ENCODE data around the gene LRMDA. TPM values are rescaled to one million over a fixed set of nuclear protein-coding genes. Genes with fewer than 3 reads are reported as not detected.

LRMDA gene
- polyA plus RNA-seq, 2 of the 4 experiments (the other 2 are of a cell fraction): 4.6 to 5.2 TPM

DNA sequence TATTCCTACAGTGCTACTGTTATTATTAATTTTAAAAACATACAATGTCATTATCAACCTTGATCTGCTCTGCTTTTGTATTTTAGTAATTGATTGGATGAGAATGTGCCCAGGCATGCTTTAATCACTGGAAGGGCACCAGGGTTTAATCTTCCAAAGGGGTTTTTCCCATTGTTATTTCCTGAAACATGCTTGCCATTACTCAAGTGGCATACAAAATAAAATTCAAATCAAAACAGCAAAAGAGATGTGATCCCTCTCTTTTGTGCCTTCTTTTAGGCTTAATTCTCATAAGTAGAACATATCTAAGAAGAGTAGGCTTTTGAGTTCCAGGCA lies 963.3 kb downstream of the LRMDA start:
- TF ChIP-seq CBX8 (IDR thresholded peaks at IDR 0.05): no peak
- no peak for TF ChIP-seq NFE2L2 (conservative IDR thresholded peaks at IDR 0.05; ENCODE audit: low read length)
- no peak for TF ChIP-seq JUN (IDR thresholded peaks at IDR 0.05)
- no peak for TF ChIP-seq ESRRA (IDR thresholded peaks at IDR 0.05; ENCODE audit: borderline replicate concordance, low read length)
- TF ChIP-seq, protein P1, sequence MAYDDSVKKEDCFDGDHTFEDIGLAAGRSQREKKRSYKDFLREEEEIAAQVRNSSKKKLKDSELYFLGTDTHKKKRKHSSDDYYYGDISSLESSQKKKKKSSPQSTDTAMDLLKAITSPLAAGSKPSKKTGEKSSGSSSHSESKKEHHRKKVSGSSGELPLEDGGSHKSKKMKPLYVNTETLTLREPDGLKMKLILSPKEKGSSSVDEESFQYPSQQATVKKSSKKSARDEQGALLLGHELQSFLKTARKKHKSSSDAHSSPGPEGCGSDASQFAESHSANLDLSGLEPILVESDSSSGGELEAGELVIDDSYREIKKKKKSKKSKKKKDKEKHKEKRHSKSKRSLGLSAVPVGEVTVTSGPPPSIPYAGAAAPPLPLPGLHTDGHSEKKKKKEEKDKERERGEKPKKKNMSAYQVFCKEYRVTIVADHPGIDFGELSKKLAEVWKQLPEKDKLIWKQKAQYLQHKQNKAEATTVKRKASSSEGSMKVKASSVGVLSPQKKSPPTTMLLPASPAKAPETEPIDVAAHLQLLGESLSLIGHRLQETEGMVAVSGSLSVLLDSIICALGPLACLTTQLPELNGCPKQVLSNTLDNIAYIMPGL (CRISPR knock-in tag; IDR thresholded peaks at IDR 0.05; ENCODE audit: borderline replicate concordance): no peak
- TF ChIP-seq HOXB5 (CRISPR knock-in tag; IDR thresholded peaks at IDR 0.05): no peak
- TF ChIP-seq ZC3H11A (IDR thresholded peaks at IDR 0.05): no peak
- TF ChIP-seq RAD21 (conservative IDR thresholded peaks at IDR 0.05 in 1 of 2, IDR thresholded peaks at IDR 0.05 in 1 of 2): no peak
- TF ChIP-seq CHD4 (IDR thresholded peaks at IDR 0.05; ENCODE audit: borderline replicate concordance): no peak
- TF ChIP-seq CHD2 (IDR thresholded peaks at IDR 0.05; ENCODE audit: low read length, partially characterized antibody): no peak
- no peak for TF ChIP-seq NPAS2 (CRISPR knock-in tag; IDR thresholded peaks at IDR 0.05; ENCODE audit: borderline replicate concordance)
- no peak for TF ChIP-seq TFCP2L1 (CRISPR knock-in tag; IDR thresholded peaks at IDR 0.05)
- TF ChIP-seq EP300 (IDR thresholded peaks at IDR 0.05): no peak
- no peak for TF ChIP-seq RFX5 (IDR thresholded peaks at IDR 0.05)
- TF ChIP-seq REST (IDR thresholded peaks at IDR 0.05): no peak
- TF ChIP-seq, protein P2, sequence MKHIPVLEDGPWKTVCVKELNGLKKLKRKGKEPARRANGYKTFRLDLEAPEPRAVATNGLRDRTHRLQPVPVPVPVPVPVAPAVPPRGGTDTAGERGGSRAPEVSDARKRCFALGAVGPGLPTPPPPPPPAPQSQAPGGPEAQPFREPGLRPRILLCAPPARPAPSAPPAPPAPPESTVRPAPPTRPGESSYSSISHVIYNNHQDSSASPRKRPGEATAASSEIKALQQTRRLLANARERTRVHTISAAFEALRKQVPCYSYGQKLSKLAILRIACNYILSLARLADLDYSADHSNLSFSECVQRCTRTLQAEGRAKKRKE (CRISPR knock-in tag; IDR thresholded peaks at IDR 0.05; ENCODE audit: low read depth): no peak
- TF ChIP-seq, protein P3, sequence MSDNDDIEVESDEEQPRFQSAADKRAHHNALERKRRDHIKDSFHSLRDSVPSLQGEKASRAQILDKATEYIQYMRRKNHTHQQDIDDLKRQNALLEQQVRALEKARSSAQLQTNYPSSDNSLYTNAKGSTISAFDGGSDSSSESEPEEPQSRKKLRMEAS (IDR thresholded peaks at IDR 0.05): no peak
- TF ChIP-seq FOSB (CRISPR knock-in tag; IDR thresholded peaks at IDR 0.05): no peak
- ATAC-seq (no peak), DNase-seq (ENCODE audit: low read depth in 1 of 2, low spot score in 1 of 2) (no peak)

GRCh38 chr10:76395251-76395650 lies 963.8 kb downstream of the LRMDA start:
- FAIRE-seq: no peak
- TF ChIP-seq, protein P4, sequence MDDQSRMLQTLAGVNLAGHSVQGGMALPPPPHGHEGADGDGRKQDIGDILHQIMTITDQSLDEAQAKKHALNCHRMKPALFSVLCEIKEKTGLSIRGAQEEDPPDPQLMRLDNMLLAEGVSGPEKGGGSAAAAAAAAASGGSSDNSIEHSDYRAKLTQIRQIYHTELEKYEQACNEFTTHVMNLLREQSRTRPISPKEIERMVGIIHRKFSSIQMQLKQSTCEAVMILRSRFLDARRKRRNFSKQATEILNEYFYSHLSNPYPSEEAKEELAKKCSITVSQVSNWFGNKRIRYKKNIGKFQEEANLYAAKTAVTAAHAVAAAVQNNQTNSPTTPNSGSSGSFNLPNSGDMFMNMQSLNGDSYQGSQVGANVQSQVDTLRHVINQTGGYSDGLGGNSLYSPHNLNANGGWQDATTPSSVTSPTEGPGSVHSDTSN (IDR thresholded peaks at IDR 0.05): no peak
- TF ChIP-seq ESRRA (IDR thresholded peaks at IDR 0.05; ENCODE audit: borderline replicate concordance, low read length) (no peak), HEYL (CRISPR knock-in tag; IDR thresholded peaks at IDR 0.05) (no peak), MYC (IDR thresholded peaks at IDR 0.05; ENCODE audit: borderline replicate concordance, low read length) (no peak), REST (IDR thresholded peaks at IDR 0.05) (no peak), MAZ (IDR thresholded peaks at IDR 0.05; ENCODE audit: borderline replicate concordance, low read depth, low read length) (no peak), EHMT2 (IDR thresholded peaks at IDR 0.05; ENCODE audit: low read depth) (no peak), NR3C1 (IDR thresholded peaks at IDR 0.05) (no peak), KDM1A (IDR thresholded peaks at IDR 0.05; ENCODE audit: low read depth) (no peak), PHF8 (IDR thresholded peaks at IDR 0.05; ENCODE audit: borderline replicate concordance, low read depth) (no peak)
- TF ChIP-seq, protein P3 (IDR thresholded peaks at IDR 0.05): no peak

More for the DNA sequence above, 963.3 kb downstream of the LRMDA start:
- Histone ChIP-seq H3K4me2 (no peak overlapping the region), H3K27ac (no peak overlapping the region), H3K4me1 (no peaks in the 10 kb centered on the region), H3K9me3 (no peaks in the 10 kb centered on the region), H3K4me3 (no peak overlapping the region)
- FAIRE-seq: no peak
- CTCF ChIA-PET: no interaction called here
- POLR2A ChIA-PET: no interaction called here

More at GRCh38 chr10:76395251-76395650, 963.8 kb downstream of the LRMDA start:
- H3K27ac ChIP-seq: no peak overlapping the region
- no peak for DNase-seq (ENCODE audit: low read depth in 1 of 2, low spot score in 1 of 2)
- POLR2A ChIA-PET: no interaction called here
- H3K4me3 ChIP-seq: no peak overlapping the region
- CTCF ChIA-PET: no interaction called here
- no peaks in the 10 kb centered on the region for H3K9me3 ChIP-seq
- 5% methylated on average over 1 of the region's 1 CpG for WGBS (ENCODE audit: missing lambda C conversion rate)
- H3K4me2 ChIP-seq: no peak overlapping the region
- no peaks in the 10 kb centered on the region for H3K4me1 ChIP-seq
- no peak for ATAC-seq

Data from A549 (cell line).